Cardiac fibroblast (primary cell): Measurements from ENCODE around the gene SLC6A6.
A peak's percentile ranks its signal among the peaks of the same experiment; 100 is the strongest.

ENCODE experiments used
- DNase-seq, 2 donors: peaks; one replicate each; pipeline versions ENCODE4 v3.0.0 to v3.0.0-alpha.2; 2010; ENCODE audit warnings: low read depth in 2 of 2
- H3K4me3 ChIP-seq, 2 donors: replicated peaks in 1 of 2; 1 replicate in 1 of 2; 2 replicates in 1 of 2; pipeline ENCODE4 v1.5.1; 2011; ENCODE audit warnings: low read depth in 2 of 2, low read length in 2 of 2, mild to moderate bottlenecking in 2 of 2, moderate library complexity in 1 of 2
- TF ChIP-seq, protein P1 (sequence below): IDR thresholded peaks from one replicate; pipeline ENCODE4 v1.5.1; 2011; ENCODE audit warnings: low read depth, mild to moderate bottlenecking, low read length, inconsistent platforms

SLC6A6 gene

DNA sequence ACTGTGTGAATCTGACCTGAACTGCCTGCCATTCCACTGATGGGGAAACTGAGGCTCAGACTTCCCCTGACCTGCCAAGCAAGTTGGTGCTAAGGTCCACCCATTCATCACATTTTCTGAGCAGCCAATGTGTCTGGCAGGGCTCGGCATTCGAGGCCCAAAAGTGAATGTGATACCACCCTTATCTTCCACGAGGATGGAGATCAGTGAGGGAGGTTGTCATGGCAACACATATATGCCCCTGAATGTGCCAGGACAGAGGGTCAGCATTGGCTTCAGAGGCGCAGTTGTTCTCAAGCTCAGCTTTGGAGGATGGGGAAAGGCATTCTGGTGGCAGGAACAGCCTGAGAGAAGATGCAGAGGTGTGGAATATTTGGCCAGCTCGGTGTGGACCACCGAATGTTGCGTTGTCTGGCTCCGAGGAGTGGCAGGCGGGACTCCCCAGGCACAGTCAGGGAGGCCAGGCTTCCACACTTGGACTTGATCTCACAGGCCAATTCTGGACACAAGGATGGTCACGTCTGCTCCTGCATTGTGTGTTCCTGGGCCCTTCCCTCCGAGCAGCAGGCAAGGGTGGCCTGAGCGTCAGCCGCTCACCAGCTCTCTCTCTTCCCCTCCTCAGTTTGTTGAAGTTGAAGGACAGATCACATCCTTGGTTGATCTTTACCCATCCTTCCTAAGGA is 74.3 kb downstream of the SLC6A6 start:
- no peak for DNase-seq
- H3K4me3 ChIP-seq = no peak overlapping the region
- TF ChIP-seq, protein P1, sequence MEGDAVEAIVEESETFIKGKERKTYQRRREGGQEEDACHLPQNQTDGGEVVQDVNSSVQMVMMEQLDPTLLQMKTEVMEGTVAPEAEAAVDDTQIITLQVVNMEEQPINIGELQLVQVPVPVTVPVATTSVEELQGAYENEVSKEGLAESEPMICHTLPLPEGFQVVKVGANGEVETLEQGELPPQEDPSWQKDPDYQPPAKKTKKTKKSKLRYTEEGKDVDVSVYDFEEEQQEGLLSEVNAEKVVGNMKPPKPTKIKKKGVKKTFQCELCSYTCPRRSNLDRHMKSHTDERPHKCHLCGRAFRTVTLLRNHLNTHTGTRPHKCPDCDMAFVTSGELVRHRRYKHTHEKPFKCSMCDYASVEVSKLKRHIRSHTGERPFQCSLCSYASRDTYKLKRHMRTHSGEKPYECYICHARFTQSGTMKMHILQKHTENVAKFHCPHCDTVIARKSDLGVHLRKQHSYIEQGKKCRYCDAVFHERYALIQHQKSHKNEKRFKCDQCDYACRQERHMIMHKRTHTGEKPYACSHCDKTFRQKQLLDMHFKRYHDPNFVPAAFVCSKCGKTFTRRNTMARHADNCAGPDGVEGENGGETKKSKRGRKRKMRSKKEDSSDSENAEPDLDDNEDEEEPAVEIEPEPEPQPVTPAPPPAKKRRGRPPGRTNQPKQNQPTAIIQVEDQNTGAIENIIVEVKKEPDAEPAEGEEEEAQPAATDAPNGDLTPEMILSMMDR = no peak

DNA sequence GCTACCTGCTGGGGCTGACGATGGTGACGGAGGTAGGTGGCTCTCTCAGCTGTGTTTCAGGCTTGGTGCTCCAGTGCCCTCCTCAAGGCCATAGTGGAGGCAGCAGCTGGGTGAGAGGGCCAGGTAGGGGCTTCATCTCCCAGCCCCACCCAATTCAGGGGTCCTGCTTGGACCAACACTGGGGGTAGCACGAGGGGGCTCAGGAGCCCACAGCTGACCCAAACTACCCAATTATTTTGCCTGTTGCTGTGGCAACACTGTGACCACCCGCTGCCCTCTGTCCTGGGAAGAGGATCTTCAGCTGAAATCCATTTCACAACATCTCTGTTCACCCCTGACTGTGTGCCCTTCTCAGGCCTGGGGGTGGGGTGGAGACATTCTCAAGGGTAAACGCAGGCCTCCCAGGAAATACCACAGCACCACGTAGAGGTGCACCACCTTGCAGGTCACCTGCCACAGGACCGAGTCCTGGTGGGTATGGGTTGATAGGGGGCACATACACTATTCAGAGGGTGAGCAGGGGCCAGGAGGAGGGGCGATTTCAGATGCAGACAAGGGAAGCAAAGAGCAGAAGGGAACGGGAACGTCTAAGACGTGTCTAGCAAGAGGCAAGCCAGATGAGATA is 75.0 kb downstream of the SLC6A6 start:
- no peak for DNase-seq
- TF ChIP-seq, protein P1 = no peak
- no peak overlapping the region for H3K4me3 ChIP-seq

DNA sequence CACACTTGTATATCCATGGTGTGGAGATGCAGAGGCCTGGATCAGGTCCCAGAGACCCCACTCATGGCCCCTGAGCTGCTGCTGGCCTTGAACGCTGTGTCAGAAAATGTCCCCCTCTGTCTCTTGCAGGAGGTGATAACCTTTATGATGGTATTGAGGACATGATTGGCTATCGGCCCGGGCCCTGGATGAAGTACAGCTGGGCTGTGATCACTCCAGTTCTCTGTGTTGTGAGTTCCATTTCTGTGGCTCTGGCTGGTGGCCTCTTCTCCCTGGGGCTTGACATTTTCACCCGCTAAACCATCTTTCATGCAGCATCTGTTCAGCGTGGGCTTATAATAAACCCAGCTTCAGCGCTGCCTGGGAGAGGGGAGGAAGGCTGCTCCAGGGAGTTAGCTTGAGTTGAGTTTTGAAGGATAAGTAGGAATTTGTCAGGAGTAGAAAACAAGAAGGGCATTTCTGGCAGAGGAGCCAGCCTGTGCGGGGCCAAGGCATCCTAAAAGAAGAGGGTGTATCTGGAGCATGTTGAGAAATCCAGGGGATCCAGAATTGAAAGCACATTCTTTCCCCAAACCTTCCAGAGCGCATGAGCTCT is 76.6 kb downstream of the SLC6A6 start:
- no peak for DNase-seq
- TF ChIP-seq, protein P1 = no peak
- no peak overlapping the region for H3K4me3 ChIP-seq

DNA sequence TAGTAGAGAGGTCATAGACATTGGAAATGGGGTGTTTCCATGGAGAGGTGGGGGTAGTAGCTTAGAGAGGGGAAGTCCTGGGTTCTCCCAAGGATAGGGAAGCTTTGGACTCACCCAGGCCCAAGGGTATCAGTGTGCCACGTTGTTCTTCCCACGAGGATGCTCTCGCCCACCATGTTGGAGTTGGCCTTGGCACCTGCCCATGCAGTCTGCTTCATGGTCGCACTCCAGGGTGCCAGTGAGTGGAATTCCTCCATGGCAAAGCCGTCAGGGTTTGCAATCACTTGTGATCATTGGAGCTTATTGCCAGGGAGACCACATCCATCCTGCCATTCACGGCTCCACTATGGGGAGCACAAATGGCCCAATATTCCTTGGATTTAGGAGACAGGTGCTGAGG is 77.2 kb downstream of the SLC6A6 start:
- TF ChIP-seq, protein P1 = no peak
- DNase-seq = no peak

DNA sequence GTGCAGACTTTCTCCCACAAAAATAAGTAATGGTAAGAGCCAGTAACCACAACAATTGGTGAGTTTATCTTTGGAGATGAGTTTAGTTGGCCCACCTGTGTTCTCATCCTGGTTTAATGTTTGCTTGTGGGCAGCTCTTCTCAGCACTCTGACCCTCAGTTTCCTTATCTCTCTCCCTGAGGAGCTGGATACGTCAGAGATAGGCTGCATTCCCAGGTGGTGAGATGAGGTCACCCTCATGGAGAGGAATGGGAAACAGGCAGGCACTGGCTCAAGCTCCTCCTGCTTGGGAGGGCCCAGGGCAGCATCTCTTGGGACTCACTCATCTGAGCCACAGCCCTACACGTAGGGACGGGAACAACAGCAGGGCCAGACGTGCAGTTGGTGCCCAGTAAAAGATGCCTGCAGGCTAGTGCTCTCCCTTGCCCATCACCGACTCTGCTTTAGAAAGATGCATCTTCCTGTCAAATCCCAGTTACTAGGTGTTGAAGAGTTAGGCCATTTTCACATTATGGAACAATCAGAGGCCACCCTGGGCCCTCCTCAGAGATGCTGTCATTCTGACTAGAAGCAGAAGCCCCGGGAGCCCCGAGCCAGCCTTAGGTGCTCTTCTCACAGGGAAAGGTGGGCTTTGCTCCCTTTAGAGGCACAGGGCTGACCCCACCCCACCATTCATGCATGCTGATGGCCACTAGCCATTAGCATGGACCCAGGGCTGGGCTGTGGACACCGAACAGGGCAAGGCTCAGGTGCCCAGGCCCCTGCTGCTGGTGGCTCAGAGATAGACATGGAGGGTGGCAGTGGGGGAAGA is 78.0 kb downstream of the SLC6A6 start:
- no peak overlapping the region for H3K4me3 ChIP-seq
- TF ChIP-seq, protein P1 = no peak
- DNase-seq = peak; percentile 71 to 79

More for the DNA sequence above, 77.2 kb downstream of the SLC6A6 start:
- H3K4me3 ChIP-seq = no peak overlapping the region

DNA sequence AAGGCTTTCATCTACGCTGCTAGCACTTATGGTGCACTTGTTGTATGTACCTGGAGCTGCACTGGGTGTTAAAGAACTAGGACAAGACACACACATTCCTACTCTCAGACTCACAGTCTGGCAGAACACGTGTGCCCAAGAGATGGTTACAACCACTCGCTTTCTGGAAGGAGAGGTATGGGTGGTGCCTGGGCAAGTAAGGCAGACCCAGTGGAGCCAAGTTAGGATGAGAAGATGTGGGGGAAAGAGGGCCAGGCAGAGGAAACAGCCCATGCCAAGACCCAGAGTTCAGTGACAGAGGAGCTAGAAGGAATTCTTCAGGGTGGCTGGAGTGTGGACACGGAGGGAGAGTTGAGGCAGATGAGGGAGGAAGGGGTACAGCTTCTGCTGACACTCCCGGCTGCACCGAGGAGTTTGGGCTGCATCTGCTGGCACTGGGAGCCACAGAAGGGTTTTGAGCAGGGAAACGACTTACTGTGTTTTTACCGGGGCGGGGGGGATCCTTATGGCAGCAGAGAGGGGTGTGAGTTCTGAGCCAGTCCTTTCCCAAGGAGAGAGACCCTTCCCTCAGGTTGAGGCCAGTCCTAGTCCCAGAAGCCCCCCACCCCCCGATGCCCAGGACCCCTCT is 78.7 kb downstream of the SLC6A6 start:
- TF ChIP-seq, protein P1 = no peak
- no peak for DNase-seq
- no peak overlapping the region for H3K4me3 ChIP-seq
